ENCODE results near the gene TMEM9B.
A peak's percentile ranks its signal among the peaks of the same experiment; 100 is the strongest.
"Not testable (repeated sequence)": the region's sequence is repeated elsewhere in the genome, so short reads cannot be mapped to it uniquely, and the experiment has no call there.

TMEM9B gene

DNA sequence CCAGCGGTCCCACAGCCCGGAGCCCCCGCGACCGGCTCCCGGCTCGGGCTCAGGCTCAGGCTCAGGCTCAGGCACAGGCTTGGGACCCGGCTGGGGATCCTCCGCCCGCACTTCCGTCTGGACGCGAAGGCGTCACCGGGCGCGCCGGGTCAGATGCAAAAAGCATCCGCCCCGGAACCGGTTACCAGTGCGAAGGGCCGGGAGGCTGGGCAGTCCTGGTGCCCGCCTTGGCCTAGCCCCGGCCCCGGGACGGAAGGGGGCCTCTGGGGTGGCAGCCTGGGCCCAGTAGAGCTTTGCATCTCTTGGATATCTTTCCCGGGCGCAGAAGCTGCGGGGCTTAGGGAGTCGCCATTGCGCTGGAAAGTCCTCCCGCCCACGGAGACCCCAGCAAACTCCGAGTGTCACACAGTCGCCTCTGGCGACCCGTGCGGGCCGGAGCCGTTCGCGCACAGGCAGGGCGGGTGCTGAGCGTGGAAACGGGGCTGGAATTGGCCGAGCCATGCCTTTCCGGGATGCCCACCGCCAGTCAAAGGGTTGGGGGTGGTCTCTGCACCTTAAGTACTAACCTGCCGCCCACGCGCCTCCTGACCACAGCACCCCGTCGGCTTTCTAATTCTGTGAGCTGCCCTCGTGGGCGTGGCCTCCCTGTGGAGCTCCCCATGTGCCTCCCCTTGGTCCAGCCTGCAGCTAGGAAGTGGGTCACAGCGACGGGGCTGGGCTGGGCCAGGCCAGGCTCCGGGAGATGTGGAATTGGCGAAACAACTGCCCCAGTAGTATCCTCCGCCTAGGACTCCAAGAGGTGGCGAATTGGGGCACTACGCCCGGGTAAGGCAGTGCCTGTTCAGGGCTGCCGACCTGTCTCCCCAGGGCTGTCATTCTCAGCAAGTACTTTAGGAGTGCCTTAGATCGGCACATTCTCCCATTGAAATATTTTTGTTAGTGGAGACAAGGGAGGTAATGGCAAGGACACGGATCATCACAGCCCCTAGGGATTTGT lies at the start of gene TMEM9B:
Gene TMEM9B, minus strand, starts transcription at position 119 of the 997 bp plus-strand sequence. CDS start 129 bp downstream, outside the sequence.
- peak; percentile 44 to 70 (median 49) for DNase-seq (ENCODE audit: low read depth in 3 of 3)

DNA sequence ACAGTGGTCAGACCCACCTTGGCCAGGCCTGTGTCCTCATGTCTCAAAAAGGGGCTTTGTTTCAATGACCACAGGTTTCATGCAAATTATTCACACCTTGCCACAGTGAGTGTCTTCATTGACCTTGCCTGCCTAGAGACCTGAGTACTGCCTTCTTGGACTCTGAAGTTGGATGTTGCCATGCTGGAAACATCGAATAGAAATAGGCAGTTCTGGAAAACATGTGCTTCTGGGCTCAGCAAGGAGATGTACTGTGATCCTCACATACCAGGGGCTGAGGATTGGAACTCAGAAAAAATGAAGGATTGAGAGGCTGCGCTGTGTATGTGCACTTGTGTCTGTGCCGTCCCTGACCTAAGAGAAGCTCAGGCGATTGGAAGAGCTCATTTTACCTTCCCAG lies 49.1 kb upstream of the TMEM9B start:
- DNase-seq (ENCODE audit: low read depth in 3 of 3), result no peak

DNA sequence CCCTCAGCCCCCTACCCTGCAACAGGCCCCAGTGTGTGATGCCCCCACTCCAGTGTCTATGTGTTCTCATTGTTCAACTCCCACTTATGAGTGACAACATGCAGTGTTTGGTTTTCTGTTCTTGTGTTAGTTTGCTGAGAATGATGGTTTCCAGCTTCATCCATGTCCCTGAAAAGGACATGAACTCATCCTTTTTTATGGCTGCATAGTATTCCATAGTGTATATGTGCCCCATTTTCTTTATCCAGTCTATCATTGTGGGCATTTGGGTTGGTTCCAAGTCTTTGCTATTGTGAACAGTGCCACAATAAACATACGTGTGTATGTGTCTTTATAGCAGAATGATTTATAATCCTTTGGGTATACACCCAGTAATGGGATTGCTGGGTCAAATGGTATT lies 45.3 kb upstream of the TMEM9B start:
- DNase-seq (ENCODE audit: low read depth in 3 of 3), result not testable (repeated sequence)

DNA sequence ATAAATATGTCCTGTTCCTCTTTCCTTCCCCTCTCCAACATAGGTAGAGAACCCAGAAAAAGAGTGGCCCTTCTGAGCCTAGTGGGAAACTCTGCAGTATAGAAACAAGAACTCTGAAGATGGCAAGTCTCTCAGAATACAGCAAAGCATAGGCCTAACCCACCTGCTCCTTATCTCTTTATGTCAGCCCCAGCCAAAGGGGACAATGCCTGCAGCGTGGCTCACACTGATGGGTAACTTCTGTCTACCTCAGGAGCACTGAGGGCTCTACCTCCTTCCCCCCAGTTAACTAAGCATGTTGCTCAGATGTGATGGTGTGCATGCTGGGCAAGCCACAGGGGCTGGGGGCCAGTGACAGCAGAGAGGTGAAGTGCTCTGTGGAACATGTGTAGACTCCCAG lies 44.4 kb upstream of the TMEM9B start:
- DNase-seq (ENCODE audit: low read depth in 3 of 3), result no peak

DNA sequence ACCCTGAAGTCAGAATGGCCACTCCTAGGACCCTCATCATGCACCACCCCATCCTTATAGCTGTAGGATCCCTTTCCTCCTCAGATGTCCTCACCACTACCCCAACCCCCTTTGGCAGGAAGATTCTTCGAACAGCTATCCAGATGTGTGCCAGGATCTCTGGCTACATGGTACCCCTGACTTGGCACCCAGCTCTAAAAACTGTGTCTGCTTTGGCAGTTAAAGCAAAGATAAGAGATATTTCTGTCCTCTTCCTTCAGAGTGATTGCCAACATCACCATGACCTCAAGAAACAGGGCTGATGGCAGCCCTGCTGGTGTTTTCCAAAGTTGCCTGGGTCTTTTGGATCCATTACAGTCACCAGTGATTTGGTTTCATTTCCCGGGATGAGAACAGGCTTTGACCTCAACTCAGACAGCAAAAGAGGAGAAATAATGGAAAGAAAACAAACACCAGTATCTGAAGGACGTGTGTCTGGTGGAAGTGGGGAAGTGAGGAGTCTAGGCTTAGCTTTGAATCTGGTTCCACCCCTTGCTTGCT lies 43.8 kb upstream of the TMEM9B start:
- DNase-seq (ENCODE audit: low read depth in 3 of 3), result no peak

DNA sequence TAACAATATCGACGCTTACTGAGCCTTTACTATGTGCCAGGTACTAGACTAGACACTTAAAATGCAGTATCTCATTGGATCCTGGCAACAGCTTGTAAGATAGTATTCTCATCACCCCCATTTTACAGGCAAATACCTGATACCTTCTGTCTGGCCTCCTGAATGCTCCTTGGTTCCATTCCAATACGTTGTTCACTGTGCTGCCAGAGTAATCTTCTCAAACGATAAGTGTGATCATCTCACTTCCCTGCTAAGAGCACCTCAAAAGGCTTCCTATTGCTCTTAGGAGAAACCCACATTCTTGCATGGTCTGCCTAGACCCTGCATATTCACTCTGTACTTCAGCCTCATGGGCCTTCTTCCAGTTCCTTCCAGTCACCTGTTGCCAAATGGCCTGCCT lies 40.8 kb upstream of the TMEM9B start:
- DNase-seq (ENCODE audit: low read depth in 3 of 3), result no peak

DNA sequence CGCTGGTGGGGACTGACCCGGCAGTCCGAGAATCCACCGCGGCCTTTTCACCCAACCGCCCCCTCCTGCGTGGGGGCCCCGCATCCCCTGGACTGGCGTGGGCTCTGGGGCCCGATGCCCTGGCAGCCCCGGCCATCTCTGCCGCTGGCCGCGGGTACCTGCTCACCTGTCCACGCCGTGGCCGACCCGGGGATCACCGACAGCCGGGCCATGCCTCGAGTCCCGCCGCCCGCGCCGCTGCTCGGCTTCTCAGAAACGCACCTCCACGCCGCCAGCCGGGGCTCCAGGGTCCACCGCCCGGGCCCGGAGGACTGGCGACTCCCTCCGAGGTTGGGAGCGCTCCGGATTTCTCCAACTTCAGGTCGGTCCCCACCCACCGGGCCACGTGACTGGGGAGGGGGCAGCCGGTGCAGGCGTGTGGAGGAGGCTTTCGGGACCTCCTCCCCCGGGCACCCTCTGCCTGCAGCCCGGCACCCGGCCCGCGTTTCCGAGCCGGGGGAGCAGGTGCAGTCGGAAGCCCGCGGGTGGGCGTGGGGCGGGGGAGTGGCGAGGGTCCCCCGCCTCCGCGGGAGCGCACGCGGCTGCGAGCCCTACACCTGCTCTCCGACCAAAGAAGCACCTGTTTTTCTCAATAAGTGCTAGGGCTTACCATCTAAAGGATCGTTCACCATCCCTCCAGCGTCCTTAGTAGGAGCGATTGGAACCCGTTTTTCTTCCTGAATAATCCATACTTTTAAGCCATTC lies 40.1 kb upstream of the TMEM9B start:
- DNase-seq (ENCODE audit: low read depth in 3 of 3), result peak in 1 of 3 experiments; percentile 33

DNA sequence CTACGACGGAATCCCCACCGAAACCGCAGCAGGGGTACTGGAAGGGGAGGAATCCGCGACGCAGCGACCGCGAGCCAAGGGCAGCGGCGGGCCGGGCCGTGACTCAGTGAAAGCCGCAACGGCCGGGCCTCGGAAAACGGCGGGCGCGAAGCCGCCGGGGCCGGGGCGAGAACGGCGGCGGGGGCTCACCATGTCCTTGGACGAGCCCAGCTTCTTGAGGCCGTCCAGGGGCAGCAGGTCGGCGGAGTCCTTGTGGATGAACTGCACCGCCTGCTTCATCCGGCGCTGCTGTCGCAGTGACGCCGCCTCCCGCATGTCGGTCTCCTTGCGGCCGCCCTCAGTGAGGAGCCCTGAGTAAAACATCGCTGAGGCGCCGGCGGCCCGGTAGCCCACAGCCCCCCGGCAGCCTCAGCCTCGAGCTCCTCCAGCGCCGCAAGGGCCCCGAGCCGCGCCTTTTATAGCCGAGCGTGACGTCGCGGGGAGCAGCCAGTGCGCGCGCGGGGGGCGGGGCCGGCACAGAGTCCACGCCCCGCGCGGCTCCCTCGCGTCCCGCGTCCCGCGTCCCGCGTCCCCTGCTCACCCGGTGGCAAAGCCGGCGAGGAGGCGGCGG lies 39.4 kb upstream of the TMEM9B start, which contains the start of gene NRIP3:
Gene NRIP3, minus strand, starts transcription at position 429 of the 610 bp plus-strand sequence. Its CDS starts 66 bp downstream, at position 363.
- DNase-seq (ENCODE audit: low read depth in 3 of 3), result peak; percentile 50 to 60 (median 59)

DNA sequence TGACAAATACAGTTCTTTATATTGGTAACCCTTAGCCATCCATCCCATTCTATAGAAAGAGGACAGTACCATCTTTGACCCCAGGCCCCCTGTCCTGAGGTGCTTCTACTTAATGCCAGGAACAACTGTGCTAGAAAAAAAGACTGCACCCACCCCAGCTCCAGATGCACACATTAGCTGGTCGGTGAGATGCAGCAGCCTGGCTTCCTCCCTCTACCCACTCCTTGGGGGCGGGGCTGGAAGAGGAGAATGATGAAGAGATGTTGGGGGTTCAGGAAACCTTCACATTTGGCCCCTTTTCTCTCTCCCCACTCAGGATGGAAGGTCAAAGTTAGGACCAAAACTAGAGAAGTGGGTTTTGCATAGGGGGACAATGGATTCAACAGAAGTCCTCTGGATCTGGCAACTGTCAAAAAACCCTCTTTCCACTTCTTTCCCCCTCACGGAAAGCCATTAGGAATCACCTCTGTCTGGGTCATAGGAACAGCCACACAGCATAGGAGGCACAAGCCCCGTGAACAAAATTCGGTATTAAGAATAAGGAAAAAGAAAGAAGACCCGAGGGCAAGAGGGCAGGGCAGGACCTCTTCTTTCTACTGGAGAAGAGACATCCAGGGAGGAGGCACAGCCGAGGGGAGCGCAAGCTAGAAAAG lies 38.8 kb upstream of the TMEM9B start:
- DNase-seq (ENCODE audit: low read depth in 3 of 3), result no peak

DNA sequence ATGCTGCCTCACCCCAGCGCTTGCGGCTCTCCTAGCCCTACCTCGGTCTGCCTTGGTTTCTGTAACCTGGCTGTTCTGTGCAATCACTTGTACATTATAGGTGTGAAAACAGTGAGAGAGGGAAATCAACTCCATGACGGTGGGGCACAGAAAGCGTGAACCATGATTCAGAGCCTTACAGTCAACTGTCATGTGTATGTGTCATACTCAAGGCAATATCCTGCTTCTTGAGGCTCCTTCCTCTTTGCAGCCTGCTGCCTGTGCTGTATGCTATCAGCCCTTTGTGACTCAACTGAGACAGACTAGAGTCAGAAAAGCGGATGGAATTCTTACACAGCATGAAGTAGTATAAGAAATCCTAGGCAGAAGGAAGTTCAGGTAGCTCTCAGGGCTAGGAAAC lies 37.5 kb upstream of the TMEM9B start:
- DNase-seq (ENCODE audit: low read depth in 3 of 3), result peak in 1 of 3 experiments; percentile 18

DNA sequence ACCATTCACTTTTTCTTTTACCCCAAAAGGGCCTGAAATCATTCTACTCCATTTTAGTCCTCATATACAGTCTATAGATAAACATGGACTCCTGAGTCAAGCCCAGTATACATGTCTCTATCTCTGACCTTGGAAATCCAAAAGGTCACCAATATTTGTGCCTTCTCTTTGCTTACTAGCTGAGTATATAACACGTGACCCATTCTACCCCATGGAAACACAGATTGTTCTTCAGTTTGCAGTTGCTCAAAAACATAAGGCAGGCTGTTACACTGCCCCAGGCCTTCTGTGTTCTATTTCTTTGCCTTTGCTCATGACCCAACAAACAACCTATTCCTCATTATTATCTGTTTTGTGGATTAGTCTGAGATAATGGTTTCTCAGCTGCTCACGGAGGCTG lies 33.8 kb upstream of the TMEM9B start:
- DNase-seq (ENCODE audit: low read depth in 3 of 3), result no peak

DNA sequence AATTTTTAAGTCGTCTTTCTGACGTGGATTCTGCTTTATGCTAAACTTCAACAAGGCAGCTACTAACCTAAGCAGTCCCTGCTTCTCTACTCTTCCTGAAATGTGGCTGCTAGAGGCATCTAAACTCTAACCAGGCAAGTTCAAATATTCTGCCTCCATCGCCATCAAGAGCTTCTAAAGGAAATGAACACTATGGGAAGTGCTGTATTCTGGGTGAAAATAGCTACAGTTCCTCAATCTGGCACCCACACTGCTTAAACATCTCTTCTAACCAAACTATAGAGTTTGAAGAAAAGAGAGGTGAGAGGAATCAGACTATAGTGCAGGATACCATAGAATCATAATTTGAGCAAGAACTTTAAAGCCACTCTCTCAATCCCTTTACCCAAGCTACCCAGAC lies 33.2 kb upstream of the TMEM9B start:
- no peak for DNase-seq (ENCODE audit: low read depth in 3 of 3)

DNA sequence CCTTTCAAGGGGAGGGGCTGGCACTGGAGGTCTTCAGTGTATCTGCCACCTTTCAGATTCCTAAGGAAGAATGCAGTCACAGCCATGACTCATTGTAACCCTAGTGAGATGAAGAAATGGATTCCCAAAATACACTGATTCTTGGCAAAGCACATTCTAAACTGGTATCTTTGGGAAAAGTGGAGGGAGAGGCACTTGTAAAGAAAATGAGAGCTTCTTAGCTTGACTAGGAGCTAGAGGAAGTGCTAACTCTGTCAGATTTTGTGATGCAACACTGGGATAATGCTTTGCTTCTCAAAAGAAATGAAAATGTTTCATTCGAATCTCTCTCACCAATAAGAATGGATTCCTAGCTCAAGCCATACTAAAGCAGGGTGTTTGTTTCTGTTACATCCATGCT lies 25.2 kb upstream of the TMEM9B start:
- DNase-seq (ENCODE audit: low read depth in 3 of 3), result no peak

DNA sequence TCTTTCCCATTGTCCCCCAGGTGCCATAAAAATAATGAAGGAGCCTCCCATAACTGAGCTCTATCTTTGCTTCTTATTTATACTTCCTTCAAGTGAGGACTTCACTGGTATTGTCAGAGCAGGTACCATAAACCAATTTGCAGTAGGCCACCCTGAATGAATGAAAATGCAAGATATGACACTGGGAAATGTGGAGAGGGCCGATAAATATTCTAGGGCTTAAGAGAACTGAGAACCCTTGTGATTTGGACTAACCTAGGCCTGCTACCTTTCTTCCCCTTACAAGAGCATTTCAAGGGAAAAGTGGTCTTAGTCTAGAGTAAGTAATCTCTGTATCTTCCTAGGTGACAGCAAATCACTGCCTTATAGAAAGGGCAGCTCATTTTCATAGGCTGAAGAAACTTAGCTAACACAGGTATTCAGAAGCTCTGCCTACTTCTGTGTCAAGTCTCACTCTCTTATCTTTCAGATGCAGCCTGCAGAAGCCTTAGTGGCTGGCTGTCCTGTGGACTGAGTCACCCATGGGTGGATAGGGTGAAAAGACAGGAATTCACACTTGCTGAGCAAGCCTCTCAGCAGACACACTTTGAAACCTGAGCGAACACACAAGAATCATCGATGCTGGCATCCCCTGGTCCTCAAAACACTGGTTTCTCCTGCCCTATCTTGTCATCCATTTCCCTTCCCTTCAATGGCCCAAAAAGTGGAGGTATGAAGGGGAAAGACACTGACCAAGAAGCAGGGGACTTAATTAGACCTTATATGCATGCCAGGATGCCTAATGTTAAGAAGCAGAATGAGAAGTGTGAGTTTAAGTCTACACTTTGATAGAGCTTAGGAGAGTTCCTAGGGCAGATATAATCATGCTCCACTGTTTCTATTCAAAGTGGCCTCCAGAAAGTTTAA lies 24.3 kb upstream of the TMEM9B start:
- DNase-seq (ENCODE audit: low read depth in 3 of 3), result no peak

DNA sequence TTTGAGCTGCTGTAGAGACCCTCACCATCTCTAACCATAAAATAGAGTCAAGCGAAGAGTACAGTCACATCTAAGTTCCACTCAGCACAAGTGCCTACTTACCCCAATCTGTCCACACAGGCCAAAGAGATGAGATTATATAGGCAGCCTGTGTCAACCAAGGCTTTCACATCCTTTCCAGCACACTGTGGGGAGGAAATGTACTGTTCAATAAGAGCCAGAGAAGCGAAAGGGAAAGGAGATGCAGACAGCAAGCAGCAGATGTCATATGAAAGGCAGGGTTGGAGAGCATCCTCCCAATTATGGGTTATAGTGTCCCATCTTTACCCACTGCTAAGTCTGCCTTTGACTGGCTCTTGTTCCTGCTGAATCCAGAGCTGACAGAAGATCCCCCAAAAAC lies 23.2 kb upstream of the TMEM9B start:
- no peak for DNase-seq (ENCODE audit: low read depth in 3 of 3)

DNA sequence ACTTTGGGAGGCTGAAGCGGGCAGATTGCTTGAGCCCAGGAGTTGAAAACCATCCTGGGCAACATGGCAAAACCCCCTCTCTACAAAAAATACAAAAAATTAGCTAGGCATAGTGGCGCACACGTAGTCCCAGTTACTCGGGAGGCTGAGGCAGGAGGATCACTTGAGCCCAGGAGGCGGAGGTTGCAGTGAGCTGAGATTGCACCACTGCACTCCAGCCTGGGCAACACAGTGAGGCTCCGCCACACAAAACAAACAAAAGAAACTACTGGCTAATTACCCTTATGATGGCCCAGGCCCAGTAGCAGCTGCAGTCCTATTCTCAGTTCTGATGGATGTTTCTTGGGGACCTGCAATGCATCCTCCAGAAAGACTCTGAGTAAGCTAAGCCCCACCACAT lies 22.5 kb upstream of the TMEM9B start:
- not testable (repeated sequence) for DNase-seq (ENCODE audit: low read depth in 3 of 3)

DNA sequence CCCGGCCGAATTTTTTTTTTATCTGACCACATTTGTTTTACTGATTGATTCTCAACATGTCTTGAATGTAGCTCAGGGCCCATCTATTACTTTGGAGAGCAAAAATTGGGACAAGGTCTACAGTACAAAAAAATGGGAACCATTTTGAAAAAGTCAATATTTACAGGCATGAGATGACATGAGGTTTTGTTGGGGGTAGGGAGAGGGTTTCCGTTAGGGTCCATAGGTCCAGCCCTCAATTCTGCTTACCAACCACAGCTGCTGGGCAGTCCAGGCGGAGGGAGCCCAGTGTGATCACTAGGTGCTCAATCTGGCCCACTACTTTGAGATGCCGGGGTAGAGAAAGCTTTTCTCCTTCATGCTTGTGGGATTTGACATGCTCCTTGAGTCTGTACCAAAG lies 21.2 kb upstream of the TMEM9B start:
- no peak for DNase-seq (ENCODE audit: low read depth in 3 of 3)

DNA sequence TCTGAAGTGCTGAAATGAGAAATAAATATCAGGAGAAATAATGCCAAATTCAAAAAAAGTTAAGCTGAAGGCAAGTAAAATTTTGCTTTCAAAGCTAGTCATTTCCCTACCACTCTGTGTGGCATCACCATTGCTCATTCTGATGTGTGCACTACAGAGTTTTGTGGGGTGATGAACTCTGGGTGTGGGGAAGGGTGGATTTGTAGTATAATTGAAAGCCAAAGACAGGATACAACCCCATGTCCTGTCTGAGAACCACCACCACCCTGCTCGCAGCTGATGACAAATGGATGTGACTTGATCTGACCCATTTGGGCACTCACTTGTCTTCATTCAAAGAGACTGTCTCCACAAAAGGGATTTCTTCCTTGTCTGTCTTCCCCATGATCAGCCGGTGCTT lies 19.3 kb upstream of the TMEM9B start:
- DNase-seq (ENCODE audit: low read depth in 3 of 3), result no peak

DNA sequence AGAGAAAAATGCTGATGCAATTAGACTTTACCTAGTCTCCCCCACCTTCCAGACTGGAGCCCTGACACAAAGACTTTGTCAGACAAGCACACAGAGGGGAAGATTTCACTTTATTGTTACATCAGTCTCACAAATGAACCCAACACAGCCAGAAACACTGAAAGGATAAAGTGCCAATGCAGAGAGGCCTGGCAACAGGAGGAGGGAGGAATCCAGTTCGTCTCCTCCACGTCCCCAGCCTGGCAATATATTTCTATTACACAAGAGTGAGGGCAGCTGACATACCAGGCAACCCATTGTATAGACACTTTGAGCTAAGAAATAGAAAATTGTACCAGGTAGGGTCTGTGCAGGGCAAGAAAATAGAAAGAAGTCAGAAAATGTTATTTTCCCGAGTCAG lies 16.2 kb upstream of the TMEM9B start:
- no peak for DNase-seq (ENCODE audit: low read depth in 3 of 3)

DNA sequence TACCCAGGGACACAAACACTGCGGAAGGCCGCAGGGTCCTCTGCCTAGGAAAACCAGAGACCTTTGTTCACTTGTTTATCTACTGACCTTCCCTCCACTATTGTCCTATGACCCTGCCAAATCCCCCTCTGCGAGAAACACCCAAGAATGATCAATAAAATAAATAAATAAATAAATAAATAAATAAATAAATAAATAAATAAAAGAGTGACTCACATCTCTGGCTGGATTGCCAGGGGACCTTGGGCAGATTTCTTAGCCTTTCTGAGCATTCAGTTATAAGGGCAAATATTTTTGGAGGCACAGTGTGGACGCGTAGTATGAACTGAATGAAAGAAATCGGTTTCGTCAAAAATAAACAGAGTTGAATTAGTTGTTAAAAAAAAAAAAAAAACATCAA lies 15.1 kb upstream of the TMEM9B start:
- not testable (repeated sequence) for DNase-seq (ENCODE audit: low read depth in 3 of 3)

Data from stimulated activated CD4-positive, alpha-beta T cell treated with anti-CD3 and anti-CD28 coated beads, TNF-alpha, amount 100 ng/mL, for 4 hours (primary cell).